K562 (cell line): Measurements from ENCODE around the gene NOCT. TPM values are rescaled to one million over a fixed set of nuclear protein-coding genes. Genes with fewer than 3 reads are reported as not detected.

Experiments used
- DPF2 ChIP-seq: fragments of 450-650 bp; IDR thresholded peaks from 2 replicates; pipeline ENCODE4 v1.6.1; 2016
- ELK3 ChIP-seq: fragments of 450-650 bp; formaldehyde crosslinking; IDR thresholded peaks from 2 replicates; pipeline ENCODE4 v1.4.0; 2020; ENCODE audit warnings: mild to moderate bottlenecking
- IRF9 ChIP-seq: fragments of 450-650 bp; IDR thresholded peaks from 2 replicates; pipeline ENCODE4 v1.6.1; 2016; ENCODE audit warnings: missing biosample characterization, missing genetic modification characterization
- JUN ChIP-seq, 2 experiments: sonication (generic) in 1 of 2; formaldehyde crosslinking in 1 of 2; IDR thresholded peaks; 2 replicates each; pipeline versions ENCODE4 v1.6.1 to v1.8.0; 2012 to 2022; ENCODE audit warnings: borderline replicate concordance in 2 of 2, mild to moderate bottlenecking in 2 of 2, improper control_type of control experiment in 1 of 2, low read depth in 1 of 2, low read length in 1 of 2, missing genetic modification reagents in 1 of 2
- KDM1A ChIP-seq, 2 experiments: fragments of 450-650 bp; IDR thresholded peaks; 2 replicates each; pipeline ENCODE4 v1.6.1; 2016; ENCODE audit warnings: mild to moderate bottlenecking in 2 of 2
- MAFF ChIP-seq: IDR thresholded peaks from 2 replicates; pipeline ENCODE4 v1.6.1; 2012; ENCODE audit warnings: low read length, improper control_type of control experiment
- NEUROD1 ChIP-seq: fragments of 150-350 bp; IDR thresholded peaks from 2 replicates; pipeline ENCODE4 v1.6.1; 2014; ENCODE audit warnings: borderline replicate concordance, low read length, low read depth; ENCODE audit not compliant: partially characterized antibody
- RBM22 ChIP-seq: fragments of 200-400 bp; formaldehyde crosslinking; IDR thresholded peaks from 2 replicates; pipeline ENCODE4 v1.6.1; 2018; ENCODE audit warnings: low read length, low read depth; ENCODE audit not compliant: poor library complexity, severe bottlenecking
- SMARCE1 ChIP-seq: fragments of 450-650 bp; IDR thresholded peaks from 2 replicates; pipeline ENCODE4 v1.7.1; 2016; ENCODE audit warnings: mild to moderate bottlenecking
- TAF9B ChIP-seq: fragments of 450-650 bp; IDR thresholded peaks from 2 replicates; pipeline ENCODE4 v1.6.1; 2018; ENCODE audit warnings: mild to moderate bottlenecking; ENCODE audit not compliant: partially characterized antibody
- TEAD4 ChIP-seq, 2 experiments: sonication (generic) in 1 of 2; formaldehyde crosslinking in 1 of 2; IDR thresholded peaks; 2 replicates each; pipeline versions ENCODE4 v1.6.1 to v1.8.0; 2012 to 2022; ENCODE audit warnings: borderline replicate concordance in 1 of 2, inconsistent platforms in 1 of 2, low read length in 1 of 2, mild to moderate bottlenecking in 1 of 2, missing genetic modification reagents in 1 of 2
- ZC3H4 ChIP-seq: sonication (generic); formaldehyde crosslinking; IDR thresholded peaks from 2 replicates; pipeline ENCODE4 v1.9.0; 2021; ENCODE audit warnings: missing genetic modification reagents, borderline replicate concordance
- ZNF407 ChIP-seq: fragments of 450-650 bp; IDR thresholded peaks from 2 replicates; pipeline ENCODE4 v1.6.1; 2016; ENCODE audit warnings: low read depth
- ZNF551 ChIP-seq: fragments of 250-450 bp; sonication (Bioruptor Pico); IDR thresholded peaks from 2 replicates; pipeline ENCODE4 v1.5.0; 2021; ENCODE audit warnings: mild to moderate bottlenecking, moderate library complexity
- ZNF717 ChIP-seq: fragments of 250-450 bp; sonication (Bioruptor Pico); IDR thresholded peaks from 2 replicates; pipeline ENCODE4 v1.5.0; 2021
- polyA plus RNA-seq, 8 experiments: library from polyadenylated mRNA; depleted of rRNA in 4 of 8; stranded (reverse) in 5 of 8; unstranded in 3 of 8; fragments of >200 nt; fragmentation: Nextera tagmentation in 2 of 8; fragmentation: Illumina TruSeq in 1 of 8; extraction: Ambion mirVana in 2 of 8; extraction: Trizol in 1 of 8; gene quantifications; 2 replicates each; pipeline versions ENCODE4 v1.2.1 to v1.2.3, GENCODE V29; 2011 to 2014; ENCODE audit warnings: inconsistent platforms in 1 of 8, missing spikeins in 1 of 8
- total RNA-seq, 7 experiments: library from RNA; depleted of rRNA in 6 of 7; stranded (reverse); fragments of >200 nt in 6 of 7; fragmentation: Illumina TruSeq in 2 of 7; extraction: Trizol in 2 of 7; gene quantifications; 2 replicates each; pipeline versions ENCODE4 v1.2.1 to v1.2.3, GENCODE V29; 2011 to 2021; ENCODE audit warnings: low replicate concordance in 1 of 7

The NOCT gene
- total and polyA plus RNA-seq, 9 of the 15 experiments (the other 6 are each of a cell fraction or from before 2014, with no cell fraction given): 1.3 to 20.2 (median 11.1) TPM

- TF ChIP-seq ZNF407: no peak
- no peak for TF ChIP-seq IRF9 (tag)
- no peak for TF ChIP-seq ZNF551 (CRISPR knock-in tag)
- TF ChIP-seq ELK3 (CRISPR knock-in tag): no peak
- peak; percentile 66 to 72 for TF ChIP-seq KDM1A (IDR thresholded peaks at IDR 0.05)
- TF ChIP-seq MAFF: peak; percentile 65
- peak; percentile 61 for TF ChIP-seq DPF2
- TF ChIP-seq NEUROD1: peak; percentile 18
- TF ChIP-seq TAF9B: peak; percentile 23
- TF ChIP-seq JUN (IDR thresholded peaks at IDR 0.05; ENCODE audit: borderline replicate concordance, low read depth, low read length): peak; percentile 82
- TF ChIP-seq JUN (CRISPR knock-in tag; IDR thresholded peaks at IDR 0.05; ENCODE audit: borderline replicate concordance): no peak
- no peak for TF ChIP-seq ZC3H4
- no peak for TF ChIP-seq RBM22
- no peak for TF ChIP-seq ZNF717 (CRISPR knock-in tag)
- peak; percentile 79 for TF ChIP-seq SMARCE1
- TF ChIP-seq TEAD4 (IDR thresholded peaks at IDR 0.05; ENCODE audit: low read length): no peak
- TF ChIP-seq TEAD4 (CRISPR knock-in tag; IDR thresholded peaks at IDR 0.05; ENCODE audit: borderline replicate concordance): no peak
These were observed 961 bp upstream of the NOCT start (continued) for GRCh38 chr4:139014371-139015268.
